HG03064 (cell line): Measurements from ENCODE around the gene ELAVL1.
"Not testable (repeated sequence)": the region's sequence is repeated elsewhere in the genome, so short reads cannot be mapped to it uniquely, and the experiment has no call there.

ENCODE experiments used
- ATAC-seq: cut with Tn5 transposase; IDR thresholded peaks from one replicate; pipeline ENCODE4 v1.9.1; 2021; ENCODE audit warnings: low read depth; ENCODE audit not compliant: unreplicated experiment

ELAVL1 gene

GRCh38 chr19:8005534-8006256, at the start of gene ELAVL1:
ELAVL1 (minus strand) TSS chr19:8005641; CDS start chr19:7991815, 13,826 bp downstream.
- peak; percentile 51 for ATAC-seq

DNA sequence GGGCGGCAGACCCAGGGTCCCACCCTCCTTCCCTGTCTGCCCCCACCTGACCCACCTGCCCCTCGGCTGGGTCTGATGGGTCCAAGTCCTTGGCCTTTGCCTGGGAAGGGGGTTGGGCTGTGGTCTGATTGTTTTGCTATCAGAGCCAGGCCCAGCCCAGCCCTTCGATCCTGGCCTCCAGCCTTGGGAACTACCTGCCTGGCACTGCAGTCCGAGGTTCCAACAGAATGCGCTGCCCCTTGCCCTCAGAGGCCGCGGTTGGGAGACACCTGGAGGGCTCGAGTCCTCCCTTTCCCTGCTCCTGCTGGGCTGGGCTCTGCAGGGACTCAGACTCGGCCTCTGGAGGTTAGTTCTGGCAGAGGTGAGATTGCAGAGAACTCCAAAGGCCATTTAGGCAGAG, 48.7 kb upstream of the ELAVL1 start:
- ATAC-seq = no peak

DNA sequence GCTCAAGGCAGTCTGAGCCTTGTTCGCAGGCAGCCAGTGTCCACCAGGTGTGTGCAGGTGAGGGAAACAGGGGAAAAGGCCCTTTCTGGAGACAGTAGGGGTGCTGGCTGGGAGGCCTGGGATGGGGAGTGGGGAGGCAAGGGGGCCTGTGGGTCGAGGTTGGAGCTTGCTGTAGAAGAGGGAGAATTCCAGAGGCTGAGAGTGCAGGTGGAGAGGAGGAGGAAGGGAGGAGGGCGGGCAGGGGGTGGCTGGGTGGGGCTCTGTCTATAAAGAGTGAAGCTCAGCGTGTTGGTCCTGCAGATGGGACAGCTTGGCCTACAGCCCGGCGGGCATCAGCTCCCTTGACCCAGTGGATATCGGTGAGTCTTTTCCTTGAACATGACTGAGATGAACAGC, 47.0 kb upstream of the ELAVL1 start, which contains the start of gene CCL25:
Gene CCL25, plus strand, starts transcription at position 297 of the 396 bp plus-strand sequence. CDS start 290 bp downstream, outside the sequence.
- no peak for ATAC-seq

DNA sequence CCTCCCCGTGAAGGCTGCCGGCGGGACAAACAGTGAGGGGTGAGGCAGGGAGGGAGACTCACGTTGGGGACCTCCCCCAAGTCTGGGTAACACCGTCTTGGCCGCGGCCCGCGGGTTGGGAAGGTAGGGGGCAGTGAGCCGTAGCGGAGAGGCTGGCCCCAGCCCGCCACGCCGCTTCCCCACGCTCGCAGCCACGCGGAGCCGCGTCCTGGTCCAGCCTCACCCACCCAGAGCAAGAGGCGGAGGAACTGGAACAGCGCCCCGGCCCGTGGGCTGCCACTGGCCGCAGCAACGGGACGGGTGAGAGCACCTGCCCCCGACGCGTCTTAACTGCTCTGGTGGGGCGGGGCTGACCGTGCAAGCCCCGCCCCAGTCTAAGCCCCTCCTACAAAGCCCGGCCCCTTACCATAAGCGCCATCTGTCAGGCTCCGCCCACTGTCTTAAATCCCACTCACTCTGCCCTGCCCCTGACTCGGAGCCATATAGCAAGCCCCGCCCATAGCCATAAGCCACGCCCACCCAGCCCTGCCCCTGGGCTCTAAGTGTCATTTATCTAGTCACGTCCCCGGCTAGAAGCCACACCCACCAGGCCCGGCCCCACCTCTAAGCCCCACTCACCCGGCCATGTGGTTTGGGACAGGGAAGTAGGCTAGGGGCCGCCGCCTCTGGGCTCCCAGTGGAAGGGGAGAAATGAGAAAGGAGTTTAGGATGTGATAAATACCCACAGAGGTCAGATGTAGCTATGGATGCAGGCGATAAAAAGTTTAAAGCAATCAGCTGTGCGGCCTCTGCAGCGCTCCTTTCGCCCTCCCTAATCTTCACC, 45.0 kb upstream of the ELAVL1 start:
- ATAC-seq = peak; percentile 65

DNA sequence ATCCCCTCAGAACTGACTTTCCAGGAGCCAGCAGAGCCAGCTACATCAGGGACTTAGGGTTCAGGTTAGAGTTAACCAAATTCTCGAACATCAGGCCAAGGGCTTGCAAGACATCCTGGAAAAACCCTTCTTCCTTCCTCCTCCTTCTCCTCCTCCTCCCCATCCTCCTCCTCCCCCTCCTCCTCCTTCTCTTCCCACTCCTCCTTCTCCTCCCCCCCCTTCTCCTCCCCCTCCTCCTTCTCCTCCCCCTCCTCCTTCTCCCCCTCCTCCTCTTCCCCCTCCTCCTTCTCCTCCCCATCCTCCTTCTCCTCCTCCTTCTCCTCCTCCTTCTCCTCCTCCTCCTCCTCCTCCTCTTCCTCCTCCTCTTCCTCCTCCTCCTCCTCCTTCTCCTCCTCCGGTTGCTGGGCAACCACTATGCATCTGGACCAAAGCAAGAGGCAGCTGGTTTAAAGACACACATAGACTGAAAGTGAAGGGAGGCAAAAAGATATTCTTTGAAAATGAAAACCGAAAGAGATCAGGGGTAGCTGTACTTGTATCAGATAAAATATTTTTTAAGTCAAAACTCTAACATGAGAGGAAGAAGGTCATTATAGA, 41.2 kb upstream of the ELAVL1 start:
- ATAC-seq = no peak

- ATAC-seq = no peak
These were observed 40.6 kb upstream of the ELAVL1 start for GRCh38 chr19:8045872-8046568.

GRCh38 chr19:8044018-8044417, 38.6 kb upstream of the ELAVL1 start:
- ATAC-seq = no peak

DNA sequence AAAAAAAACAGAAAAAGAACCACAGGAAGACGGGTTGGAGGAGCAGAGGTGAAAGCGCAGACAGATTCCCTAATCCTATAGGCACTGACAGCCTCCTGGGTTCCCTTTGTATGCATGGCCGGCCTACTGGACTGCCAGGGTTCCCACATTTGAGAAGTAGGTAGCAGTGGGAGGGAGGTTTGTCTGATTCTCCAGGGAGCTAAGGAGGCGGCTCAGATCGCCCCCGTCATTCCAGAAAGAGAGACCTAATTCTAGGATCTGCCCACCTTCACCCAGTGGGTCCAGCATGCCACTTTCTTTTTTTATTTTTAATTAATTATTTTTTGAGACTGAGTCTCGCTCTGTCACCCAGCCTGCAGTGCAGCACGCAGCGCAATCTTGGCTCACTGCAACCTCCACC, 37.5 kb upstream of the ELAVL1 start:
- ATAC-seq = no peak

DNA sequence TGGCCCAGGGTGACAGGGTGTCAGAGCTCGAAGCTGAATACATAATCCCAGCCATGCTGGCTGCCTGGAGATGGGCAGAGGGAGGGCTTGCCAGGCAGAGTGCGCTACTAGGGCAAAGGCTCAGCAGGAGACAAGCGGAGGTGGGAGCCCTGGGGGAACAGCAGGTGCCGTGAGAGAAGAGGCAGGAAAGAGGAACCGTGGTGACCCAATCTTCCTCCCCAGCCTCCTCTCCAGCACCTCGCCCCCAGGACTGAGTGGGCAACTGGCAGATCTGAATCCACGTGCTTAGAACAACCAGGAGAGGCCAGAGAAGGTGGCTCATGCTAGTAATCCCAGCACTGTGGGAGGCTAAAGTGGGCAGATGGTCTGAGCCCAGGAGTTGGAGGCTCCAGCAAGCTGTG, 36.1 kb upstream of the ELAVL1 start:
- ATAC-seq = no peak

DNA sequence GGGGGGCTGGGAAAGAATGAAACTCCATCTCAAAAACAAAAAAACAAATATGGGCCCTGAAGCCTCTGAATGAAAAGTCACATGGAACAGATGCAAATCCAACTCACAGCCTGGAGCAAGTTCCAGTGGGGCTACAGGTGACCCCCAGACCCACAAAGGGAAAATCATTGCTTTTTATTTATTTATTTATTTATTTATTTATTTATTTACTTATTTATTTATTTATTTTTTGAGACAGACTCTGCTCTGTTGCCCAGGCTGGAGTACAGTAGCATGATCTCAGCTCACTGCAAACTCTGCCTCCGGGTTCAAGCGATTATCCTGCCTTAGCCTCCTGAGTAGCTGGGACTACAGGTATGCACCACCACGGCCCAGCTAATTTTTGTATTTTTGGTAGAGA, 33.8 kb upstream of the ELAVL1 start:
- ATAC-seq = no peak

GRCh38 chr19:8038815-8039214, 33.4 kb upstream of the ELAVL1 start:
- no peak for ATAC-seq

- no peak for ATAC-seq
These were observed 31.1 kb upstream of the ELAVL1 start for GRCh38 chr19:8036434-8037099.

DNA sequence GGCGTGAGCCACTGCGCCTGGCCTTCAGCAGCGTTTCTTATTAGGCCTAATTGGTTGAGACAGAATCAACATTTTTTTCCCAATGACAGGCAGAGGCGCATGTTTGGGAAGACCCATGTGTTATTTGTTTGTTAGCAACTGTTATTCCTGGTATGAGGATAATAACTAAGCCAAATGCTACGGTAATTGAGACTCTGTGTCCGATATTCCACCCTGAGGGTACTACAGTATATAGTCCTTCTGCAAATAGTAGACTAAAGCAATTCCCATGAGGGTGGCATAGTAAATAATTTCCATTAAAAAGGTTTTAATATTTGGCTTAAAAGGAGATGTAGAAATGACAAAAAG, 28.7 kb upstream of the ELAVL1 start:
- ATAC-seq = no peak

DNA sequence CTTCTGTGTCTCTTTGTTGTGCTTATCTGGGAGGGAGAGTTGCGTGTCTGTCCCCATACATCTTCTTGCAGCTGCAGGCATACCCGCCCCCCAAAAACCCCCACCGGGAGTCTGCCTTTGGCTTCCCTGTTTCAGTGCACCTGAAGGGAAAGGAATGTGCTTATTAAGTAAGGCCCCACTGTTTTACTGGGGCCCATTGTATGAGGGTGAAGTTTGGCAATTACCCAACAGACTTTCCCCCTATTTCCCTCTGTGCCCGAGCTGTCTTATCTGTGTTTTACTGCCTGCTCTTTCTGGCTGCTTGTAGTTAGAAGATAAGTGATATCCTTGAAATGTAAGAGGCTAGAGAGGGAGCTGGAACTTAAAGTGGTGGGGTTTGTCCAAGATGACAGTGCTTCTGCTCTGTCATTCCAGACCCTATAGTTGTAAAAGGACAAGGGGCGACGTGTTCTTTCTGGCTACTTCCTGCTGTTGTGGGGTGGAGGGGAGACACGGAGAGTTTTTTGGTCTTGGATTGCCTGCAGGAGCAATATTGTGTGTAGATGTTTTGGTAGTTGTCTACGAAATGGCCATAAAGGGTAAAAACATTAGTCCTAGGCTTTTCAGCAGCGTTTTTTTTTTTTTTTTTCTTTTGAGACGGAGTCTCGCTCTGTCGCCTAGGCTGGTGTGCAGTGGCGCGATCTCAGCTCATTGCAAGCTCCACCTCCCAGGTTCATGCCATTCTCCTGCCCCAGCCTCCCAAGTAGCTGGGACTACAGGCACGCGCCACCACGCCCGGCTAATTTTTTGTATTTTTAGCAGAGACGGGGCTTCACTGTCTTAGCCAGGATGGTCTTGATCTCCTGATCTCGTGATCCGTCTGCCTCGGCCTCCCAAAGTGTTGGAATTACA, 28.1 kb upstream of the ELAVL1 start:
- not testable (repeated sequence) for ATAC-seq

- ATAC-seq = no peak
These were observed 25.5 kb upstream of the ELAVL1 start for GRCh38 chr19:8030960-8031359.

DNA sequence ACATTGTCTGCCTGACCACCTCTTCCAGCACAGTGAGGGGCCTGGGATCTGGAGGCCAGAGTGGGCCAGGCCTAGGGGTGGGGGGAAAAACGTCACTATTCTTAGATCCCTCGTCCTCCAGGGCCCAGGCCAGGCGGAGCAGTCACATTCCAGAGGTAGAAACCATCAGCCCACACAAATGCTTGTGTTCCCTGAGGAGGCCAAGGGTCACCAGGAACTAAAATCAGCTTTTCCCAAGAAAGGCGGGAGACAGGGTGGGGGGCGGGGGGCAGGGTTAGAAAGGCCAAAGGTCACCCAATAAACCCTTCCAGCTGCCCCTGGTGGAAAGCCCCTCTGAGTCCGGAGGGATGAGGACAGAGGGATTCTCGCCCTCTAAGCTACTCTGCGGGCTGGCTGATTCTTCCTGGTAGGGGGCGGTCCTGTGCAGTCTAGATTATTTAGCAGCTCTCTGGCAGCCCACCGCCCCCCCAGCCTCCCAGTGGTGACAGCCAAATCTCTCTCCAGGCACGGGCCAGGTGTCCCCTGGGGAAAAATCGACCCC, 23.6 kb upstream of the ELAVL1 start:
- no peak for ATAC-seq

- no peak for ATAC-seq
These were observed 19.9 kb upstream of the ELAVL1 start for GRCh38 chr19:8025316-8025715.

DNA sequence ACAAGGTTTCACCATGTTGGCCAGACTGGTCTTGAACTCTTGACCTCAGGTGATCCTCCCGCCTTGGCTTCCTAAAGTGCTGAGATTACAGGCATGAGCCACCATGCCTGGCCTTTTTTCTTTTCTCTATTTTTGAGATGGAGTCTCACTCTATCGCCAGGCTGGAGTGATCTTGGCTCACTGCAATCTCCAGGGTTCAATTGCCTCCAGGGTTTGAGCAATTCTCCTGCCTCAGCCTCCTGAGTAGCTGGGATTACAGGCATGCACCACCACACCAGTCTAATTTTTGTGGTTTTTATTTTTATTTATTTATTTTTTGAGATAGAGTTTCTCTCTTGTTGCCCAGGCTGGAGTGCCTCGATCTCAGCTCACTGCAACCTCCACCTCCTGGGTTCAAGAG, 18.8 kb upstream of the ELAVL1 start:
- not testable (repeated sequence) for ATAC-seq

GRCh38 chr19:8023371-8023770, 17.9 kb upstream of the ELAVL1 start:
- ATAC-seq = no peak
